CD4-positive, alpha-beta T cell treated with Interleukin-12 subunit alpha and Interleukin-12 subunit beta, for 1 hour (primary cell): ENCODE data around the gene NOTCH2.
"Not testable (repeated sequence)": the region's sequence is repeated elsewhere in the genome, so short reads cannot be mapped to it uniquely, and the experiment has no call there.

Experiments used
- DNase-seq: peaks from one replicate; pipeline ENCODE4 v3.0.0-alpha.2; 2020

The NOTCH2 gene

DNA sequence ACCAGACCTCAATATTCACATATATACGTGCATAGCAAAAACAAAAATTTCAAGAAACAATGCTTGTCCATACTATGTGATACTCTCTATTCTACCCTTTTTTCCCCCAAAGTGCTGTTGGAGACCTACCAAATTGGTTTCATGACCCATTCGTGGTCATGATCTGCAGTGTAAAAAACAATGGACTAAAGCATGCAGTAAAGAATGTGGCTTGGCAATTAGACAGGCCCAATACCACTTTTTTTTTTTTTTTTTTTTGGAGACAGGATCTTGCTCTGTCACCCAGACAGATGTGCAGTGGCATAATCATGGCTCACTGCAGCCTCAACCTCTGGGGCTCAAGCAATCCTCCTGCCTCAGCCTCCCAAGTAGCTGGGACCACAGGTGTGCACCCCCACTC is 21.3 kb downstream of the NOTCH2 start:
- not testable (repeated sequence) for DNase-seq

DNA sequence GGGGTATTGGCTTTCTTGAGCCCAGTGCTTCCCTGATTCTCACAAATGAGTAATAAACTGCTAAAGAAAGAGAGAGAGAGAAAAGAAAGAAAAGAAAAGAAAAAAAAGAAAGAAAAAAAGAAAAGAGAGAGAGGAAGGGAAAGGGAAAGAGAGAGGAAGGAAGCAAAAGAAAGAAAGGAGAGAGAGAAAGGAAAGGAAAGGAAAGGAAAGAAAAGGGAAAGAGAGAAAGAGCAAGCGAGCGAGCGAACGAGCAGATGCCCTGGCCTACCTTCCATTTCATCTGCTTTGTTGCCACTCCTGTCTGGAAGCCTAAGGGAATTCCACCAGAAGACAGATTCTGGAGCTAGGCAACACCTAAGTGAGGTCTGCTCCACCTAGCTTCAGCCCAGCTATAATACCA is 27.7 kb downstream of the NOTCH2 start:
- not testable (repeated sequence) for DNase-seq

DNA sequence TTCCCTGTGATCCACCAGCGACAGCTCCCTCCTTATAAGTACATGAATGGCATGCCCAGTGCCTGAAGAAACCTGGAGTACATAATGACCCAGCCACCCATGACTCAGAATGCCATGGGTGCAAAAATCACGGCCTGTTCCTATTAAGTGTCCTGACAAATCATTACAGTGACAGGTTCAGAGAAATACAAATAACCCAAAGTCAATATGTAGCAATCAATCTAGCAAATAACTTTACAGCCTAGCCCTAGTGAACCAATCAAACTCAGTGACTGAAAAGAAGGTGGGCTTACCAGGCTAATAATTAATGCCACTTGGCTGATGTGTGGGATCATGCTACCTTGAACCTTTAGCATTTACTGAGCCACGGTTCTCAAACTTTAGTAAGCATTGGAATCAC is 37.2 kb downstream of the NOTCH2 start:
- not testable (repeated sequence) for DNase-seq

GRCh38 chr1:120023791-120024190 is 45.7 kb downstream of the NOTCH2 start:
- not testable (repeated sequence) for DNase-seq

DNA sequence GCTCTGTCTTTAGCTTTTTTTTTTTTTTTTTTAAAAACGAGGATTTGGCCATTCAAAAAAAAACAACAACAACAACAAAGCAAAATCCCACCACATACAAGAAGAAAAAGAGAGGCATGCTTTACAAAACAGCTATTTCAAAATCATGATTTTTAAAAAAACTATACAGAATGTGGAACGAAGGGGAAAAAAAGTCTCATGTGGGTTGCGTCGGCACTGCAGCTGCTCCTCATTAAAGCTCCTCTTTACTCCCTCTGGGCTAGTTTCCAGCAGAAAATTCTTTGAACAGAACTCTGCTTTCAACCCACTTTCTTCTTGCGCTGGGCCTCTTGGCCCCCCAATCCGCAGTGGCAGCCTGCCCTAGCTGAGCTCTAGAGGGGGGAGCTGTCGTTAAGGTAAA is 54.5 kb downstream of the NOTCH2 start:
- DNase-seq = not testable (repeated sequence)

DNA sequence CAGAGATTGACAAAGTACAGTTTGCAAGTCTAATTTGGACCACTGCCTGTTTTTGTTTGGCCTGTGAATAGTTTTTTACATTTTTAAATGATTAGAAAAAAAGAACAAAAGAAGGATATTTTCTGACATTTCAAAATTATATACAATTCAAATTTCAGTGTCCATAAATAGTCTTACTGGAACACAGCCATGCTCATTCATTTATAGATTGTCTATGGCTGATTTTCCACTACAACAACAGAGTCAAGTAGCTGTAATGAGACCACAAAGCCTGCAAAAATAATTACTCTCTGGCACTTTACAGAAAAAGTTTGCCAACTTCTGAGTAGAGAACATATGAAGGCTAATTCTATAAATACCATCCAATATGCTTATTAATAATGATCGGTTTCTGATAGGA is 61.1 kb downstream of the NOTCH2 start:
- not testable (repeated sequence) for DNase-seq

- DNase-seq = not testable (repeated sequence)
Observed at GRCh38 chr1:120007850-120008249, 61.6 kb downstream of the NOTCH2 start.

DNA sequence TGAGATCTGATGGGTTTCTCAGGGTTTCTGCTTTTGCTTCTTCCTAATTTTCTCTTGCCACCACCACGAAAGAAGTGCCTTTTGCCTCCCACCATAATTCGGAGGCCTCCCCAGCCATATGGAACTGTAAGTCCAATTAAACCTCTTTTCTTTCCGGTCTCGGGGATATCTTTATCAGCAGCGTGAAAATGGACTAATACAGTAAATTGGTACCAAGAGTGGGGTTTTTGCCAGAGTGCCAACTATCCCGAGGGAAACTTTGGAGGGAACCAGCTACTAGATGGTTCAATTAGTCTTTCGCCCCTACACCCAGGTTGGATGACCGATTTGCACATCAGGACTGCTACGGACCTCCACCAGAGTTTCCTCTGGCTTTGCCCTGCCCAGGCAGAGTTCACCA is 68.4 kb downstream of the NOTCH2 start:
- DNase-seq = not testable (repeated sequence)

GRCh38 chr1:119996731-119997312 is 72.6 kb downstream of the NOTCH2 start:
- not testable (repeated sequence) for DNase-seq

GRCh38 chr1:119995975-119996374 is 73.5 kb downstream of the NOTCH2 start:
- not testable (repeated sequence) for DNase-seq

DNA sequence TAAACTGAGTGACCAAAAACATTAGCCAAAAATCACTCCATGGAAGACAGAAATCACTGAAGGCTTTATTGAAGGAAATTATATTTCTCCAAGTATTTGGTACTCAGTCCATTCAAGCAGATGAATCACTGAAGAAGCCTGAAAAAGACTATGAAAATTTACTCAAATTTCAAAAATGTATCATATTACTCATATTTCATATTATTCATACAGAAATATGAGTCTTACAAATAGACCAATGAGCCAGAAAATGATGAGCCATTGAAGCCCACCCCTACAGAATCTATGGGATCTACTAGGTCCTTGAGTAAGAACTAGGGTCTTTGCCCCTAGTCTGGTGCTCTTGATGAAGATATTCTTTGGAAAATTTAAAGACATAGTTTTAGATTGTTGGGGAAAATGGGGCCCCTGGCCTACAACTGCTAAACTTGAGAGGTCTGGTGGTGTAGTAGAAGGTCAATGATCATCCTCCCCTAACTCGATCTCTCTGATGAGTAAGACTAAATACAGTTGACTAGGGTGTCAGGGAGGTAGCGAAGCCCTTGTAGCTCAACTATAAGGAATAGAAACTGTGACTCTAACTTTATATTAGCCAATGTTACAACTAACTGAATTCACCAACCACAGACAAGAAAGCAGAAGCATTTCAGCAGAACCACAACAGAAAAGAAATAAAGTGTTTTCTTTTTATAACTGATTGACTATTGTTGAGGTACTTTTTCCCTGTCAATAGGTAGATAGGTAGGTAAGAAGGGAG is 81.0 kb downstream of the NOTCH2 start:
- DNase-seq = no peak

GRCh38 chr1:119987686-119988085 is 81.8 kb downstream of the NOTCH2 start:
- DNase-seq = peak; percentile 23

- peak; percentile 4 for DNase-seq
Observed at GRCh38 chr1:119987112-119987511, 82.3 kb downstream of the NOTCH2 start.

- DNase-seq = no peak
Observed at GRCh38 chr1:119986007-119986497, 83.4 kb downstream of the NOTCH2 start.

GRCh38 chr1:119984771-119985170 is 84.7 kb downstream of the NOTCH2 start:
- DNase-seq = no peak

DNA sequence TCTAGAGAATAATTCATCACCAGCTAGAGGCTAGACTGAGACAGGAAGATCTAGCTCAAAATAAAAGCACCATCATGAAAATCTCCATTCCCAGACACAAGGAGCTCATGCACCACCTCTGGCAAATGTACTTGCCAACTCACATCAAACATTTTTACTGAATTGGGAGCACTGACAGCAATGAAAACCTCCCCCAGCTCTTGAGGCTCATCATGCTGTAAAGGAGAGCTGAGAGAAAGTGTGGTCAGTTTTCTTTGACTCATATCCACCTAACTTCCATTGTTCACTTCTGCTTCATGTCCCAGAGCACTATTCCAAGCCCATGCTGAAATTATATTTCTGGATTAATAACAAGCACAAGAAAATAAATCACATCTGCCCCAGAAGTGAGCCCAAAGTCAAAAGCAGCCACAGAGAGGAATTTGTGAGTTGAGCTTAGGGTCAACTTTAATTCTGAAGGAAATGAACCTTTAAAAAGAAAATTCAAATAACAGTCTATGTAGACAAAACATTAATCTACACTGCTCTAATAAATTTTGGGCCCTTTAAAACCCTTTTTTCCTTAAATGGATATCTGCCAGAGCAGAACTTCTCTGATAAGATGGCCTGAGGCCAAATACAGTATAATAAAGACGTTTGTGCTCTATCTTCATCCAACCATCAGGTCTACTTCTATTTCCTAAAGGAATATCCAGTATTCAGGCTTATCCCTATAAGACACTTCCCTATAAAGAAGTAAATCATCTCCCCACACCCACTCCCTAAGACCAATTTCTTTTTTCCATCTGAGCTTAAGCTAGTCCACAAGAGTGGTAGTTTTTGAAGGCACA is 87.3 kb downstream of the NOTCH2 start:
- no peak for DNase-seq

DNA sequence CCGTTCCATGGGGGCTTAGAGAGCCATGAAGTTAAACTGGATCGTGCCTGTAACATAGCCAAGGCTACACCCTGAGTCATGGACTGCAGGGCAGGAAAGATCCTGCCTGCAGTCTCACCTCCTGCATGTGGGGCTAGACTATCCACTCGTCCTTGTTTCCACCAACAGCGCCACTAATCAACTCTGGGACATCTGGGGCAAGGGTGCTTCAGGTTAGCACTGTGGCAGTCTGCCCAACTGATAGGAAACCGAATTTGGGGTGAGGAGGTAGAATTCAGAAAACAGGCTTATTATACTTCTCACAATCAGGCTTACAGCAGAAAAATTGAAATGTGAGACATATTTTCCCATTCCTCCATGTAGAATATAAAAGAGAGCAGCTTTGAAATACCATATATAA is 88.0 kb downstream of the NOTCH2 start:
- DNase-seq = no peak

GRCh38 chr1:119978018-119978505 is 91.4 kb downstream of the NOTCH2 start:
- DNase-seq = no peak

GRCh38 chr1:119977113-119977736 is 92.2 kb downstream of the NOTCH2 start:
- not testable (repeated sequence) for DNase-seq

- not testable (repeated sequence) for DNase-seq
Observed at GRCh38 chr1:119975582-119976254, 93.7 kb downstream of the NOTCH2 start.

- no peak for DNase-seq
Observed at GRCh38 chr1:119975006-119975405, 94.5 kb downstream of the NOTCH2 start.

GRCh38 chr1:119974013-119974412 is 95.4 kb downstream of the NOTCH2 start:
- DNase-seq = no peak
